SIG-M5 treated with dmso at 0.1 percent for 504 hours (cell line): ENCODE data around the gene COL24A1.
"Not testable (repeated sequence)": the region's sequence is repeated elsewhere in the genome, so short reads cannot be mapped to it uniquely, and the experiment has no call there.

ENCODE experiments used
- DNase-seq: peaks from one replicate; lab custom pipeline; 2025; ENCODE audit not compliant: unreplicated experiment; lab: John Stamatoyannopoulos, UW

The COL24A1 gene

DNA sequence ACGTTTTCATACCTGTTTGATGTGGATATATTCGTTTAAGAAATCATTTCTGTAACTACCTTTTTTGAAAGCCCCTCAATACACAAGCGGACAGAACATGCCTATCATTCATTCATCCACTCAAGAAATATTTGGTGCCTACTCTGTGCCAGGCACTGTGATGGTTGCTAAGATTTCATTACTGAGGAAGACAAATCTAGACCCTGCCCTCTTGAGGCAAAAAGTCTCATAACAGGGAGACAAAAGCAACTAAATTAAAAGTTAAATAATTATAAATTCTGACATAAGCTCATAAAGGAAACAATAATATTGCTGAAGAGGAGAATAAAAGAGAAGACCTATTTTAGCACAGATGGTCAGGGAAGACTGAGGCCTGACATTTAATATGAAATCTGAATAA, 244.8 kb downstream of the COL24A1 start:
- DNase-seq, result no peak

DNA sequence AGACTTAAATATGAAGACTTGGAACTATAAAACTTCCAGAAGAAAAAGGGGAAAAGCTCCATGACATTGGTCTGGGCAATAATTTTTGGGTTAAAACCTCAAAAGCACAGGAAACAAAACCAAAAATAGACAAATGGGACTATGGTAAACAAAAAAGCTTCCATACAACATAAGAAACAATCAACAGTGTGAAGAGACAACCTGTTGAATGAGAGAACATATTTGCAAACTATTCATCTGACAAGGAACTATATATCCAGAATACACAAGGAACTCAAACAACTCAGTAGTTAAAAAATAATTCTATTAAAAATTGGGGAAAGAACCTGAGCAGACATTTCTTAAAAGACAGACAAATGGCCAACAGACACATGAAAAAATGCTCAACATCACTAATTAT, 255.7 kb downstream of the COL24A1 start:
- no peak for DNase-seq

DNA sequence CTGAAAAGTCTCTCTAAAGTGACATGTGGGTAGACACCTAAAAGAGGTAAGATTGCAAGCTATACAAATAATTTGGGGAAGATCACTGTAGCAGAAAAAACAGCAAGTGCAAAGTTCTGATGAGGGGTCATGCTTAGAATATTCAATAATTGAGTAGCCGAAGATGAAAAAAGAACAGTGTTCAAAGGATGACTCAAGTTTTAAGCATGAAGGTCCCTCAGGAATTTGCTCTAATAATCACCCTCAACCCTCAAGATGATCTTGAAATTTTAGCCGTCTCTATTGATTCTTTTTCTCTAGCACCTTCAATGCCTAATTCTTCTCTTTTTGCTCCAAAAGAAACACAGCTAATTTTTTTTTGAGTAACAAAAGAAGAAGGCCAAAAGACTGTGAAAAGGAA, 257.7 kb downstream of the COL24A1 start:
- DNase-seq, result no peak

- DNase-seq, result peak; percentile 13
Observed at GRCh38 chr1:85894651-85895050, 261.9 kb downstream of the COL24A1 start.

- DNase-seq, result no peak
Observed at GRCh38 chr1:85892366-85892765, 264.2 kb downstream of the COL24A1 start.

DNA sequence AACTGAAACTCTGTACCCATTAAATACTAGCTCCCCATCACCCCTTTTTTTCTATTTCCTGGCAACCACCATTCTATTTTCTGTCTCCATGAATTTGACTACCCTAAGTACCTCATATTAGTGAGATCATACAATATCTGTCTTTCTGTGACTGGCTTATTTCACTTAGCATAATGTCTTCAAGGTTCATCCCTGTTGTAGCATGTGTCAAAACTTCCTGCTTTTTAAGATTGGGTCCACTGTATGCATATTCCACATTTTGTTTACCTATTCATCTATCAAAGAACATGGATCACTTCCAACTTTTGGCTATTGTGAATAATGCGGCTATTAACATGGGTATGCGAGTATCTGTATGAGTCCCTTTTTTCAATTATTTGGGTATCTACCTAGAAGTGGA, 266.7 kb downstream of the COL24A1 start:
- DNase-seq, result no peak

DNA sequence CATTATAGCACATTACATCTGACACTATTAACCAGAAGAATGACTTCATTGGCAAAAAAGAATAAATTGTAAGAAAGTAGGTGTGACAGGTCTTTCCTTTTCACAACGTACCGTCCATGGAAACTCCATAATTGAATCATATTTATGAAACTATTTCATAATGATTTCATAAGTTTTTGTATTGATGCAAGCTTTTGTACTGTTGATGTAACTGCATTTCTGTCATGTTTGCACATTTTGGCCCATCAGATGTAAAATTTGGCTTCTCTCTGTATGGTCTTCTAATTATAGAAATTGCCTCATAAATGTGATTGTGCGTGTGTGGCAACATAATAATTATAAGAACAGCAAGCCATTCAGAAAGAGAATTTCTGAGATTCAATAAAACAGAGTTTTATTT, 267.7 kb downstream of the COL24A1 start:
- DNase-seq, result no peak

GRCh38 chr1:85884372-85885035, 272.1 kb downstream of the COL24A1 start:
- peak; percentile 36 for DNase-seq

DNA sequence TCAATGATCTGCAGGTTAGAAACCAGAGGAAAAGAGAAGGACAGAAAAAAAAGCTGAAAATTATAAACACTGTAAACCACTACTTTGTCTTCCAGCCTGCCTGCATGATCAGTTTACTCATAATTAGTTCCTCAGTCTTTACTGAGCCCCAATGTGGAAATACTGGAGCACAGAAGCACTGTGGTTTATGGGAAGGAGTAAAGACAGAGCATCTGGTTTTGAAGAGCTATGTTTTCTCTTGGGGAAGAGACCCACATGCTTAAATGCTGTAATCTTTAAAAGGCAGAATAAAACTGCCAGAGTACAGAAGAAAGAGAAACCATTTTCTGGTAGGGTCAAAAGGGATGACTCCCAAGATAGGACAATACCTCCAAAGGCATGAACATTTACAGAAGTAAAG, 289.4 kb downstream of the COL24A1 start:
- no peak for DNase-seq

DNA sequence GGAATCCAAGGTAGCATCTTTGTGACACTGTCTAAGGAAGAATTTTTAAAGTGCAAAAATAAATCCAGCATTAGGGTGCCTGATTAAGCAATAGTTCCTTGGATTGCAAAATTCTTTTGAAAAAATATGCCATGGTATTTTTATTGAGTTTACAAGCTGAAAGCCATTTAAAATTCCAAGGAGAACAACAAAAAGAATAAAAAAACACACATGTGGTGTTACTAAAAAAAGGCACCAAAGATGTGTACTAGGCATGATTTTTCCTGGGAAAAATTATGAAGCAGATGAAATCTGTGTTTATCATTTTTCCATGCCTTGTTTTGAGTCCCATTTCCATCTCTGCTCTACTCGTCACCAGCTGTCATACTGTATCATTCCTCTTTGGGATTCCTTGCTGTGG, 291.4 kb downstream of the COL24A1 start:
- DNase-seq, result no peak

- no peak for DNase-seq
Observed at GRCh38 chr1:85864727-85865126, 291.8 kb downstream of the COL24A1 start.

- DNase-seq, result not testable (repeated sequence)
Observed at GRCh38 chr1:85863639-85864038, 292.9 kb downstream of the COL24A1 start.

- DNase-seq, result no peak
Observed at GRCh38 chr1:85862456-85862855, 294.1 kb downstream of the COL24A1 start.

GRCh38 chr1:85857991-85858390, 298.6 kb downstream of the COL24A1 start:
- no peak for DNase-seq

DNA sequence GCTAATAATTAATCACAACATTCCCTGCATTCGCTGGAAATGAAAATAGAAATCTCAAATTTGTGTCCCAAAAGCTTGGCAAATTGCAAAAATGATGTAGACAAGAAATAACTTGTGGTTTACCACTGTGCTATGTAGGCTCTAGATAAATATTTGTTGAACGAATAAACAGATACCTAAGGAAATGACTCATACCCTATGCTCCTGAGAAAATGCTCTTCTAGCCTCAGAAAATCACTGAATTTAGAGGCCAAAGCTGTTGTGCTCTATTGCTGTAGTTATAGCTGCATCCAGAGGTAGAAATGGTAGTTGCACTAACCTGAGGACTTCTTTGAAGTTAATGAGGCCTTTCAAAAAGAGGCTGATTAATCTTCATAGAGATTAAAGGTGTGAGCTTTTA, 306.3 kb downstream of the COL24A1 start:
- no peak for DNase-seq

DNA sequence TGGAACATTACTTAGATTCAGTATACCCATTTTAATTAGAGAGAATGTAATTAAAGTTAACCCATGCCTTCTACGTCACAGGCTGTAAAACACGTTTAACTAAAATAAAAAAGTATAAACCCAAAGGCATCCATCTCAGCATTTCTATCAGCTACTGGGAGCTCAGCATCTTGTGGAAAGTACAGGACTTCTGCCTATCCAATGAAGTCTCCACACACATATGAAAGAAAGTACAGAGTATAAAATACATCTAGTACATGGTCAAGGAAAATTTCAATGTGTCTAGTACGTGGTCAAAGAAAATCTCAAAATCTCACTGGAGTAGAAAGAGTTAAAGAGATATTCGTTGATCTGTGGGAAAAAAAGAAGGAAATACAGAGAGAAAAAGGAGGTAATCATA, 306.9 kb downstream of the COL24A1 start:
- DNase-seq, result no peak

DNA sequence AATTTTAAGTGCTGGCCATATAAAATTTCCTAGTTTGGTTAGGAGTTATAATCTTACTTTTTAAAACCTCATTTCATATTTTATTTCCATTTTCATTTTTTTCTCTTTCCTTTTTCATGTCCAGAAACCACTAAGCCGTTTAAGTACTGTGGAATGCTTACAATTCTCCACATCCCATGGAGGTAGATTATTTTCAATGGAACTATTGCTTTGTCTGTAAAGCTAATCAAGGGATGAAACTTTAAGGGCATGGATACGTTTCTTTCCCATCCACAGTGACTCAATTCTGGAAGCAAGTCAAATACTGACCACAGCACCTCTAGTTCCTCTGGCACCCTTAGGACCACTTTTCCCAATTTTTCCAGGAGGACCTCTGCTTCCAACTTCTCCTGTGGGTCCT, 309.2 kb downstream of the COL24A1 start:
- no peak for DNase-seq

DNA sequence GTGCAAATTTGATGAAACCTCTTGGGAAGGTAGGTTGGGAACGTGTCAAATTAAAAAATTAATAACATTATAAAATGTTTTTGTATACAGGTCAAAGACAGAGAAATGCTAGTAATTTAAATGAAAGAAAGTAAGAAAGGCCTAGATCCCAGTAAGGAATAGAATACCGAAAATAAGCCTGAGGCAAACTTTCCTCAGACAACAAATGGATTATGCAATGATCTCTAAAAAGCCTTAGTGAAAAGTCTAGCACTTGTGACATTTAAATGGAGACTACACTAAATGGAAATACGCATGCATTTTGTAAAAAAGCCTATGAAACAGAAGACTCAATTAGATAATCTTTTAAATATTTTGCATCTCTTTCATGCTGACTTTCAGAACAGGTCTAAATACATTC, 309.9 kb downstream of the COL24A1 start:
- no peak for DNase-seq

DNA sequence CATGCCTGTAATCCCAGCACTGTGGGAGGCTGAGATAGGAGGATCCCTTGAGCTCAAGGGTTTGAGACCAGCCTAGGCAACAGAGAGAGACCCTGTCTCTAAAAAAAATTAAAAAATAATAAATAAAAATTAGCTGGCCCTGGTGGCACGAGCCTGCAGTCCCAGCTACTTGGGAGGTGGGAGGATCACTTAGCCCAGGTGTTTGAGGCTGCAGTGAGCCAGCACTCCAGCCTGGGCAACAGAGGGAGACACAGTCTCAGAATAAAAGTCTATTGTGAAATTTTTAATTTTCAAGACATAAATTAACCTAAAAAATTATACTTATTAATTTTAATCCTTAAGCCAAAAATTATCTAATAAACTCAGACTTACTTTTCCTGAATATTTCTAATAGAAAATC, 317.1 kb downstream of the COL24A1 start:
- no peak for DNase-seq

DNA sequence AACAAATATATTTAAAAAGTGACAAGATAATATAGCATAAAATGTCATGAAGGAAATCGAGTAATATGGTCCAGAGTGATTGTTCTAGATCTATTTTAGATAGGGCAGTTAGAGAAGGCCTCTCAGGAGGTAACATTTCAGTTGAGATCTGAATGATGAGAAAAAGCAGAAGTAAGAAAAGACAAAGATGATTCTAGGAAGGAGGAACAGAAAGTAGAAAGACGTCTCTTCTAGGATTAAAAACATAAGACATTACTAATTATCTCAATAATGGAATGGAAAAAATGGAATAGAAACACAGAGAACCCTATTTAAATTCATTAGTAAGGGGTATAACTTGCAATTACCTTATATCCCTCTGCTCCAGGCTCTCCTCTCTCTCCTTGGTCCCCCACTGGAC, 318.3 kb downstream of the COL24A1 start:
- peak; percentile 15 for DNase-seq

DNA sequence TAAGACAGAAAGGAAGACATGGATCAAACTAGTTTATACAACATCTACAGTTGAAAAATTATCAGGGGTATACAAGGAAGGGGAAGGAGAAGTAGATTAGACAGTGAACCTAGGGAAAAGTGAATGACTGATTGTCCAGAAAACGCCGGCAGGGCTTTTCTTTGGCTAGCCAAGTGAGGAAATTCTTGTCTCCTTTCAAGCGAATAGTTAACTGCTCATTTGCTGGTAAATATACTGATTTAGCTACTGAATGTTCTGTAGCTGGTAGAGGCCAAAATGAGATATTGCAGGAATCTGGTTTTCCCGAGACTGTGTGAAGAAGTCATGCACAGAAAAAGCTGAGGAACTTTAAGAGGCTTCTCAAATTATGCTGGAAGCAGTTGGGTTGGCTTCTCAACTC, 319.8 kb downstream of the COL24A1 start:
- no peak for DNase-seq

DNA sequence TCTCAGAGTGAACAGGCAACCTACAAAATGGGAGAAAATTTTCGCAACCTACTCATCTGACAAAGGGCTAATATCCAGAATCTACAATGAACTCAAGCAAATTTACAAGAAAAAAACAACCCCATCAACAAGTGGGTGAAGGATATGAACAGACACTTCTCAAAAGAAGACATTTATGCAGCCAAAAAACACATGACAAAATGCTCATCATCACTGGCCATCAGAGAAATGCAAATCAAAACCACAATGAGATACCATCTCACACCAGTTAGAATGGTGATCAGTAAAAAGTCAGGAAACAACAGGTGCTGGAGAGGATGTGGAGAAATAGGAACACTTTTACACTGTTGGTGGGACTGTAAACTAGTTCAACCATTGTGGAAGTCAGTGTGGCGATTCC, 323.4 kb downstream of the COL24A1 start:
- DNase-seq, result not testable (repeated sequence)

GRCh38 chr1:85830837-85831236, 325.7 kb downstream of the COL24A1 start:
- no peak for DNase-seq
